Left ventricle myocardium superior (tissue), 1 donor: ENCODE results near the gene SKOR1. TPM values are rescaled to one million over a fixed set of nuclear protein-coding genes. Genes with fewer than 3 reads are reported as not detected.
A peak's percentile ranks its signal among the peaks of the same experiment; 100 is the strongest.

Experiments used
- ATAC-seq: fragments of 200-7000 bp; cut with Tn5 transposase; one replicate; pipeline ENCODE4 v1.9.1; 2020; ENCODE audit warnings: mild to moderate bottlenecking, moderate library complexity
- DNase-seq: peaks from one replicate; pipeline ENCODE4 v3.0.0-alpha.2; 2020
- intact Hi-C: fragments of 100-400 bp; cut with micrococcal nuclease; formaldehyde crosslinking; loops from one replicate; pipeline ENCODE4 v1.11.0; 2022
- total RNA-seq: library from RNA; stranded (reverse); fragmentation: NEBNext Ultra II Directional; extraction: Animal tissue kit (Norgen Biotek cat#: 25700); gene quantifications from one replicate; pipeline ENCODE4 v1.2.1, GENCODE V29; 2021
- donor health status: DM: no; HTN: yes; CAD: no; lungs with severe emphysema.

SKOR1 gene
- total RNA-seq, 1 donor from 2014 or later, result 0.07 TPM

- intact Hi-C loops, result no loop called here
- DNase-seq, result no peak
- no peak for ATAC-seq
Observed at GRCh38 chr15:67809866-67810265, 15.4 kb upstream of the SKOR1 start.

DNA sequence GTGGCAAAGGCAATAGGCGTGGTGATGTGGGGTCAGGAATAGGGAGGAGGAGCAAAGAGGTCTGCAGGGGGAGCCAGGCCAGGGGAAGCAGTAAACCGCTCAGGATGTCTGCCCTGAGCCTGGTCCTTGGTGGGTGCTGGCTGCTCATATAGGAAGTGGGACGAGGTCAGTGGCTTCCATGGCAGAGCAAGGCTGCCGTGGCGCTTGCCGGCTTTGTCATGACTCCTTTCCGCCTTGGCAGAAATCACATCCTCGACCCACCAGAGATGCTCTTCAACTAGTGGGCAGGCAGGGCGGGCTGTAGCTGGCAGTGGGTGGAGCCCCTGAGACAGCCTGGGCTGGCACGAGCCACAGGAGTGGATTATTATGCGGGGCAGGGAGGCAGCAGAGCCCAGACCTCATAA is 13.1 kb upstream of the SKOR1 start:
- intact Hi-C loops, result no loop called here
- ATAC-seq, result no peak
- no peak for DNase-seq

DNA sequence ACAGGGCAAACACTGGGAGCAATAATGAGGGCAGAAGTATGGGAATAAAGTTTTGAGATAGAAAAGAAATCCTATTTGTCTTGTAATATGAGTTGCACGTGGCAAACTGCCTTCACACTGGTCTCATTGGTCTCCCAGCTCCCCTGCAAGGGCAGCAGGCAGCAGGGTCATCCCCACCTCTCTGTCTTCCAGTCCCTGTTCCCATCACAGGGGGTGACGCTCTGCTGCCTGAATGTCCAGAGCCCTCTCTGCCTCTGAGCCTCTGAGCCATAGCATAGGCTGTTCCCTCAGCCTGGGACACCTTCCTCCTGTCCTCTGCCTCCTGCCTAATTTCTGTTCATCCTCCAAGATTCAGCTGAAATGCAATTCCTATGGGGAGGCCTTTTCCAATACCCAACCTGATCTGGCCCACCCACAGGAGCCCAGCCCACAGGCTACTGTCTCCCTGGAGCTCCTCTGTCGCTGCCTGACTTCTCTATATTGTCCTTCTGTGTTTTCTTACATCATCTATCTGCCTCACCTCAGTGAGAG is 12.1 kb upstream of the SKOR1 start:
- DNase-seq, result no peak
- intact Hi-C loops, result no loop called here

GRCh38 chr15:67815036-67815592 is 10.2 kb upstream of the SKOR1 start:
- no peak for DNase-seq
- intact Hi-C loops, result no loop called here
- ATAC-seq, result no peak

More for the DNA sequence above, 12.1 kb upstream of the SKOR1 start:
- ATAC-seq, result no peak

- DNase-seq (no peak), ATAC-seq (no peak)
- intact Hi-C loops, result no loop called here
Observed at GRCh38 chr15:67816668-67817067, 8.6 kb upstream of the SKOR1 start.

GRCh38 chr15:67818464-67818863 is 6.8 kb upstream of the SKOR1 start:
- ATAC-seq, result no peak
- intact Hi-C loops, result no loop called here

GRCh38 chr15:67819636-67820035 is 5.7 kb upstream of the SKOR1 start:
- DNase-seq (no peak), ATAC-seq (no peak)
- intact Hi-C loops, result no loop called here

More at GRCh38 chr15:67818464-67818863, 6.8 kb upstream of the SKOR1 start:
- no peak for DNase-seq

GRCh38 chr15:67820122-67820991 is 5.0 kb upstream of the SKOR1 start:
- intact Hi-C loops, result no loop called here
- peak; percentile 26 for ATAC-seq

DNA sequence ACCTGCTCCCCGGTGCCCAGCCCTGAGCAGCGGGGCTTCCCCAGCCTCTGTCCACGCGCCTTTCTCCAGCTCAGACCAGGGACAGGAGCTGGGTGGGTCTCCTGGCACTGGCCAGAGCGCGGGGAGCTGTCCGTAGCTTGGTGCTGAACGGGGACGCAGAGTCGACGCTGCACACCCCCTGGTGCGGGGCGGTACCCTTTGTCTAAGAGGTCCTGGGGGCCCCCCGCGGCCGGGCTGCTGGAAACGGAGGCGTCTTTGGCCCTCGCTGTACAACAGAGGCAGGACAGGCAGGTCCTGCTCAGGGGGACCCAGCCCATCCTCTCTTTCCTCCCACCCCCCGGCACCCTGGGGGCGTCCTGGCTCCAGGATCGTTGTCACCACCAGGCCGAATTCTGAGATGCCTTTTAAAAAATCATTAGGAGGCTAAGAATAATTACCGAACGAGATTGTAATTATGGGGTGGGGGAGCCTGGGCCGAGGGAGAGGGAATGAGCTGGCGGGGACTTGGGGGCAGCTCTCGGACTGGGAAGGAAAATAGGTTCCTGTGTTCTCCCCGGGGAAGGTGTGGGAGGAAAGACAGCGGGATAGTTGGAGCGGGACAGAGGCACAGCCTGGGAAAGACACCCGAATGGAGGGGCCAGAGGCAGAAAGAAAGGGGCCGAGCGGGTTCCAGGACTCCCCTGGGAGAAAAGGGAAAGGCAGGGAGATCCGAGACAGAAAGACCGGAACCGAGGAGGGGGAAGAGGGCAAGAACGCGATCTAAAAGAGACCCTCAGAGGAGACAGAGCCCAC is 4.1 kb upstream of the SKOR1 start:
- intact Hi-C loops, result no loop called here
- ATAC-seq, result peak; percentile 90
- peak; percentile 75 for DNase-seq

More at GRCh38 chr15:67820122-67820991, 5.0 kb upstream of the SKOR1 start:
- DNase-seq, result no peak

DNA sequence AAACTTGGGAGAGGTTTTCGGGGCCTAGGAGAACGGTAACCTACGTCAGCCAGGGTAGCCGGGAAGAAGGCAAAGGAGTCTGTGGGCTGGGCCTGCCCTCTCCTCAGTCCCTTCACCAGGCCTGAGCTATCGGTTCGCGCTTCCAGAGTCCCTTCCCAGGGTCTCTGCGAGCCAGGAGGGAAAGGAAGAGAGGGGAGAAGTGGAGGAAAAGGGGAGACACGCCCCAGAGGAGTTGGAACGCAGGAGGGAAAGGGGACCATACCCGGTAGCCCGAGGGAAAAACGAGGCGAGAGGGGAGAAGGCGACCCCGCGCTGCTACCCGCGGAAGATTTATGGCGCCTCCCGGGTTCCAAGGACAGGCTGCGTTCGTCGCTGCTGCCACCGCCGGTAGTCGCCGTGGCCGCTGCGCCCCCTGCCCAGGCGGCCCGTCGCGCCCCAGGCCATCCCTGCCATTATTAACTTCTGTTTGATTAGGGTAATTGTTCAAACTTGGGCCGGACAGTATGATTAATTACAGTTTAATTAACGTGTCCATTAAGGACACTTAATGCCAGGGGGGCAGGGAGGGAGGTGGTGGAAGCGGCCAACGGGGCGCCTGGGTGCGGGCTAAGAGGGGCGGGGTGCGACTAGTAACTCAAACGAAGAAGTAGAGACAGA is 3.4 kb upstream of the SKOR1 start:
- intact Hi-C loops, result no loop called here
- ATAC-seq, result no peak
- no peak for DNase-seq

DNA sequence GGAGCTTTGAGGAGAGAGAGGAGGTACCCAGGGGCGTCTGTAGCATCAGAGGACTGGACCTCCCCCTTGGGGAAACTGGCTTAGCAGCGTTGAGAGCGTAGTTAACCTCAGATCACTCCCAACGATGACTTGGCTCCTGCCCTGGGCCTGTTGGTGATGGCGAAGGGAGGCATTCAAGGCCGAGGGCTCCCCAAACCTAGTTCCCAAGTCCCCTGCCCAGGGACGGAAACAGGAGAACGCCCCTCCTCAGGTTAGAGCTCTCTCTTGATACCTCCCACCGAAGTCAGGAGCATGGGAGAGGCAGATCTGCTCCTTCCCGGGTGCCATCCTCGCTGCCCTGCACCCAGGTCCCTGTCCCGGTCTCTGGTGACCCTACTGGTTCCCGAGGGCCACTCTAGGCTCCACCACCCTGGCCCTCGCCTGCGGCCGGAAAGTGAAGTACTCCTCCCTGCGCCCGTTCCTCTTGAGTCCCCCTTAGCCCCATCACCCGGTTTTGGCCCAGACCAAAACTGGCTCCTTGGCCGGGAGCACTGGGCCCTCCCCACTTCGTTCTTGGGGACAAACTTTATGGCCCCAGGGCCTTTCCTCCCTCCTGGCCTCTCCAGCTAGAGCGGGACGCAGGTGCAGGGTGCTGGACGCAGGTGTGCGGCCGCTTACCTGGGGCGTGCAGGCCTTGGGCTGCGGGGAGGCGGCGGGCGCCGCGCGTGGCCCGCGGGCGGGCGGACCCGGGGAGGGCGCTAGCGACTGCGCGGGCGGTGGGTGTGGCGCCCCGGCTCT is 2.6 kb upstream of the SKOR1 start:
- DNase-seq, result no peak
- intact Hi-C loops, result no loop called here
- ATAC-seq, result no peak

DNA sequence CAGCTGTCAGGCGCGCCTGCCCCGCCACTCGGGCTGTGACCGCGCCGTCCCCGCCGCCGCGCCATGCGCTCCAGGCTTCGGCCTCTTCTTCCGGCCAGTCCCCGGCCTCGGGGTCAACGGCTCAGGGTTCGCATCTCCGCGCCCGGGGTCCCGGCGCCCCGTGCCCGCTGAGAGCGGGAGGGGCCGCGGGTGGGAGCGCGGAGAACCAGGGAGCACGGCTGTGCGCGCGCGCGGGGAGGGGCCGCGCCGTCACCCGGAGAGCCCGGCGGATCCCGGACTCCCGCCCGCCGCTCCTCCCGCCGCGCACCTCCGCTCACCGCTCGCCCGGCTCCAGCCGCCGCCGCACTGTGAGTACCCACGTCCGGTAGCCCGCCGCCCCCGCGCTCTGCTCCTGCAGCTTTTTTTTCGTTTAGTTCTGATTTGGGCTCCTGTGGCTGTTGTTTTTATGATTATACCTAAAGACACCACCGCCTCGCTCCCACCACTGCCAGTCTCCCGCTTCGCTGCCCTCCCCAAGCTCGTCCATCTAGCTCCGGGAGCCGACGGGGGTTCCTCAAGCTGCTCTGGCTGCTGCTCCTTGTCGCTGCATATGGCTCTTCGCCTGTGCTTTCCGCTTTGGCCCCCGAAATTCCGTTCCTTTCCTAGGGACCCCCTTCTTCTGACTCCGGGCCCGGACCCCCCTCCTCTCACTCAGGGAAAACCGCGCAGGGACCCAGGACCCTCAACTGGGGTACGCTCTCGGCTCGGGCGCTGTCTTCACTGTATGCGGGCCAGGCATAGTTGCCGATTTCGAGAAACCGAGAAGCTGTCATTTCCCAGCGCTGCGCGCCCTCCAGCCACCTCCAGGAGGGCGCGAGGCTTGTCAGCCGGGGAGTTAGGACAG is 1.8 kb upstream of the SKOR1 start:
- ATAC-seq, result no peak
- intact Hi-C loops, result no loop called here
- no peak for DNase-seq

- ATAC-seq, result no peak
- DNase-seq, result no peak
- intact Hi-C loops, result no loop called here
Observed at GRCh38 chr15:67824197-67824968, 926 bp upstream of the SKOR1 start.

DNA sequence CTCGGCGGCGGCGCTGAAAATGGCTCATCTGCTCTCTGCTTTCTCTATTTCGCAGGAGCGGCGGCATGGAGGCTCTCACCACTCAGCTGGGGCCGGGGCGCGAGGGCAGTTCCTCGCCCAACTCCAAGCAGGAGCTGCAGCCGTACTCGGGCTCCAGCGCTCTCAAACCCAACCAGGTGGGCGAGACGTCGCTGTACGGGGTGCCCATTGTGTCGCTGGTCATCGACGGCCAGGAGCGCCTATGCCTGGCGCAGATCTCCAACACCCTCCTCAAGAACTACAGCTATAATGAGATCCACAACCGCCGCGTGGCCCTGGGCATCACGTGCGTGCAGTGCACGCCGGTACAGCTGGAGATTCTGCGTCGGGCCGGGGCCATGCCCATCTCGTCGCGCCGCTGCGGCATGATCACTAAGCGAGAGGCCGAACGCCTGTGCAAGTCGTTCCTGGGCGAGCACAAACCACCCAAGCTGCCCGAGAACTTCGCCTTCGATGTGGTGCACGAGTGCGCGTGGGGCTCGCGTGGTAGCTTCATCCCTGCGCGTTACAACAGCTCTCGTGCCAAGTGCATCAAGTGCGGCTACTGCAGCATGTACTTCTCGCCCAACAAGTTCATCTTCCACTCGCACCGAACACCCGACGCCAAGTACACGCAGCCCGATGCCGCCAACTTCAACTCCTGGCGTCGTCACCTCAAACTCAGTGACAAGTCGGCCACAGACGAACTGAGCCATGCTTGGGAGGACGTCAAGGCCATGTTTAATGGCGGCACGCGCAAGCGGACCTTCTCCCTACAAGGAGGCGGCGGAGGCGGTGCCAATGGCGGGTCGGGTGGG is 790 bp downstream of the SKOR1 start:
- intact Hi-C loops, result no loop called here
- no peak for DNase-seq
- ATAC-seq, result no peak

DNA sequence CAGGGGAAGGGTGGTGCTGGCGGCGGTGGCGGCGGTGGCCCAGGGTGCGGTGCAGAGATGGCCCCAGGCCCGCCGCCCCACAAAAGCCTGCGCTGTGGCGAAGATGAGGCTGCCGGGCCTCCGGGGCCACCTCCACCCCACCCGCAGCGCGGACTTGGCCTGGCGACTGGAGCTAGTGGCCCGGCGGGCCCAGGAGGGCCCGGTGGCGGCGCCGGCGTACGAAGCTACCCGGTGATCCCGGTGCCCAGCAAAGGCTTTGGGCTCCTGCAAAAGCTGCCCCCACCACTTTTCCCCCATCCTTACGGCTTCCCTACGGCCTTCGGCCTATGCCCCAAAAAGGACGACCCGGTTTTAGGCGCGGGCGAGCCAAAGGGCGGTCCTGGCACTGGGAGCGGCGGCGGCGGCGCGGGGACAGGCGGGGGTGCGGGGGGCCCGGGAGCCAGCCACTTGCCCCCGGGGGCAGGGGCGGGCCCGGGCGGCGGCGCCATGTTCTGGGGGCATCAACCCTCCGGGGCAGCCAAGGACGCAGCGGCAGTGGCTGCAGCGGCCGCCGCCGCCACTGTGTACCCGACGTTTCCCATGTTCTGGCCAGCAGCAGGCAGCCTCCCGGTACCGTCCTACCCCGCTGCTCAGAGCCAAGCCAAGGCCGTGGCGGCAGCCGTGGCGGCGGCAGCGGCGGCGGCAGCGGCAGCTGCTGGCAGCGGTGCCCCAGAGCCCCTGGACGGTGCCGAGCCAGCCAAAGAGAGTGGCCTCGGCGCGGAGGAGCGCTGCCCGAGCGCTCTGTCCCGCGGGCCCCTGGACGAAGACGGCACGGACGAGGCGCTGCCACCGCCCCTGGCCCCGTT is 1.6 kb downstream of the SKOR1 start:
- DNase-seq, result no peak
- intact Hi-C loops, result no loop called here
- no peak for ATAC-seq
